Mesendoderm (in vitro differentiated cells): ENCODE measurements around the gene ODAD3.
A peak's percentile ranks its signal among the peaks of the same experiment; 100 is the strongest.

Source experiments
- DNase-seq: peaks from one replicate; pipeline ENCODE4 v3.0.0; 2013
- H2AK5ac ChIP-seq: 2 replicates; pipeline ENCODE4 v1.6.1; 2013; ENCODE audit warnings: low read length, inconsistent platforms
- H2BK120ac ChIP-seq: 2 replicates; pipeline ENCODE4 v1.6.1; 2013; ENCODE audit warnings: low read depth, mild to moderate bottlenecking, low read length, moderate library complexity, mixed read lengths
- H2BK15ac ChIP-seq: replicated peaks from 2 replicates; pipeline ENCODE4 v1.6.1; 2013; ENCODE audit warnings: low read depth, mild to moderate bottlenecking, moderate library complexity
- H2BK5ac ChIP-seq: 2 replicates; pipeline ENCODE4 v1.6.1; 2013; ENCODE audit warnings: low read length, inconsistent platforms
- H3K18ac ChIP-seq: 2 replicates; pipeline ENCODE4 v1.6.1; 2013; ENCODE audit warnings: mild to moderate bottlenecking, low read length, mixed read lengths
- H3K23ac ChIP-seq: one replicate; pipeline ENCODE4 v1.6.1; 2013; ENCODE audit warnings: low read length
- H3K27ac ChIP-seq: 2 replicates; pipeline ENCODE4 v1.5.1; 2013; ENCODE audit warnings: low read depth, mild to moderate bottlenecking, inconsistent platforms, low read length, moderate library complexity
- H3K27me3 ChIP-seq: 2 replicates; pipeline ENCODE4 v1.6.1; 2013; ENCODE audit warnings: low read length, control low read depth, mild to moderate bottlenecking, inconsistent platforms; ENCODE audit not compliant: insufficient read depth, poor library complexity
- H3K36me3 ChIP-seq: 2 replicates; pipeline ENCODE4 v1.6.1; 2013; ENCODE audit warnings: low read length, inconsistent platforms; ENCODE audit not compliant: control insufficient read depth, insufficient read depth
- H3K4ac ChIP-seq: one replicate; pipeline ENCODE4 v1.6.1; 2013; ENCODE audit warnings: low read depth, mild to moderate bottlenecking, low read length, moderate library complexity
- H3K4me1 ChIP-seq: 2 replicates; pipeline ENCODE4 v1.6.1; 2013; ENCODE audit warnings: low read depth, low read length, inconsistent platforms; ENCODE audit not compliant: control insufficient read depth
- H3K4me2 ChIP-seq: 2 replicates; pipeline ENCODE4 v1.6.1; 2013; ENCODE audit warnings: low read length
- H3K4me3 ChIP-seq: 2 replicates; pipeline ENCODE4 v1.5.1; 2013; ENCODE audit warnings: mild to moderate bottlenecking, low read length
- H3K56ac ChIP-seq: one replicate; pipeline ENCODE4 v1.6.1; 2013; ENCODE audit warnings: low read length
- H3K79me1 ChIP-seq: 2 replicates; pipeline ENCODE4 v1.6.1; 2013; ENCODE audit warnings: low read length, inconsistent platforms
- H3K79me2 ChIP-seq: 2 replicates; pipeline ENCODE4 v1.6.1; 2013; ENCODE audit warnings: mild to moderate bottlenecking, low read length; ENCODE audit not compliant: control insufficient read depth, insufficient read depth
- H3K9ac ChIP-seq: 2 replicates; pipeline ENCODE4 v1.6.1; 2013; ENCODE audit warnings: low read length, inconsistent platforms
- H4K5ac ChIP-seq: one replicate; pipeline ENCODE4 v1.6.1; 2013; ENCODE audit warnings: low read length
- H4K8ac ChIP-seq: one replicate; pipeline ENCODE4 v1.6.1; 2013; ENCODE audit warnings: low read depth, mild to moderate bottlenecking, control low read depth, low read length, moderate library complexity
- WGBS: extraction: QIAGEN DNeasy Blood & Tissue Kit; methylation state at CpG from one replicate; pipeline ENCODE4 v1.1.7; 2013; ENCODE audit warnings: low lambda C conversion rate, missing lambda C conversion rate; ENCODE audit not compliant: insufficient coverage; ENCODE audit errors: extremely low coverage; 5-methylcytosine and 5-hydroxymethylcytosine counted together

The ODAD3 gene

GRCh38 chr19:11423791-11424181 is 11.1 kb downstream of the ODAD3 start:
- H3K4me3 ChIP-seq = no peak overlapping the region
- no peaks in the 10 kb centered on the region for H3K79me2 ChIP-seq
- no peak overlapping the region for H3K27ac ChIP-seq
- no peak overlapping the region for H2BK120ac ChIP-seq
- H3K23ac ChIP-seq = no peak overlapping the region
- H3K27me3 ChIP-seq = peaks cover 3% of the 10 kb centered on the region
- no peak overlapping the region for H3K4ac ChIP-seq
- H3K79me1 ChIP-seq = no peaks in the 10 kb centered on the region
- H2BK15ac ChIP-seq = no peak overlapping the region
- no peak overlapping the region for H3K9ac ChIP-seq
- DNase-seq = no peak
- no peak overlapping the region for H3K56ac ChIP-seq
- no peak overlapping the region for H3K18ac ChIP-seq
- H4K5ac ChIP-seq = no peak overlapping the region
- no peak overlapping the region for H3K4me2 ChIP-seq
- no peak overlapping the region for H2AK5ac ChIP-seq
- H2BK5ac ChIP-seq = no peak overlapping the region
- no CpG with 5 or more reads among the region's 22 CpGs for WGBS
- H3K4me1 ChIP-seq = peaks cover 2% of the 10 kb centered on the region
- H3K36me3 ChIP-seq = no peaks in the 10 kb centered on the region
- no peak overlapping the region for H4K8ac ChIP-seq

- Histone ChIP-seq H3K18ac (no peak overlapping the region), H2BK15ac (no peak overlapping the region), H3K4me2 (no peak overlapping the region), H2BK5ac (no peak overlapping the region), H3K27me3 (peaks cover 3% of the 10 kb centered on the region), H3K79me2 (no peaks in the 10 kb centered on the region), H3K4me1 (peaks cover 2% of the 10 kb centered on the region), H3K27ac (no peak overlapping the region), H3K4me3 (no peak overlapping the region), H3K23ac (no peak overlapping the region), H3K36me3 (no peaks in the 10 kb centered on the region), H3K56ac (no peak overlapping the region), H4K8ac (no peak overlapping the region), H4K5ac (no peak overlapping the region), H2AK5ac (no peak overlapping the region), H3K79me1 (no peaks in the 10 kb centered on the region), H3K4ac (no peak overlapping the region), H3K9ac (no peak overlapping the region), H2BK120ac (no peak overlapping the region)
- WGBS = no CpG with 5 or more reads among the region's 27 CpGs
- no peak for DNase-seq
Observed at GRCh38 chr19:11423164-11423790, 11.6 kb downstream of the ODAD3 start.

- no peaks in the 10 kb centered on the region for H3K79me1 ChIP-seq
- no peaks in the 10 kb centered on the region for H3K79me2 ChIP-seq
- H3K4me3 ChIP-seq = peak overlapping the region; percentile 38
- H3K4ac ChIP-seq = no peak overlapping the region
- peak overlapping the region; percentile 70 for H3K4me2 ChIP-seq
- no CpG with 5 or more reads among the region's 56 CpGs for WGBS
- no peak overlapping the region for H4K8ac ChIP-seq
- H3K18ac ChIP-seq = no peak overlapping the region
- H3K36me3 ChIP-seq = no peaks in the 10 kb centered on the region
- H3K27me3 ChIP-seq = peaks cover 3% of the 10 kb centered on the region
- no peak overlapping the region for H4K5ac ChIP-seq
- peak overlapping the region; percentile 32 for H3K9ac ChIP-seq
- H2AK5ac ChIP-seq = no peak overlapping the region
- H2BK120ac ChIP-seq = no peak overlapping the region
- peak overlapping the region; percentile 40 for H3K56ac ChIP-seq
- peaks cover 2% of the 10 kb centered on the region for H3K4me1 ChIP-seq
- H2BK15ac ChIP-seq = no peak overlapping the region
- H2BK5ac ChIP-seq = no peak overlapping the region
- no peak overlapping the region for H3K27ac ChIP-seq
- no peak overlapping the region for H3K23ac ChIP-seq
- DNase-seq = peak; percentile 96
Observed at GRCh38 chr19:11422163-11423065, 12.5 kb downstream of the ODAD3 start.

GRCh38 chr19:11421371-11422098 is 13.4 kb downstream of the ODAD3 start:
- Histone ChIP-seq H3K27ac (no peak overlapping the region), H2BK5ac (no peak overlapping the region), H3K18ac (no peak overlapping the region), H3K4me3 (peak overlapping the region; percentile 38), H3K36me3 (no peaks in the 10 kb centered on the region), H2BK120ac (no peak overlapping the region), H3K4me2 (peak overlapping the region; percentile 77), H2BK15ac (no peak overlapping the region), H4K5ac (no peak overlapping the region), H3K9ac (peak overlapping the region; percentile 58), H2AK5ac (no peak overlapping the region), H3K23ac (no peak overlapping the region), H4K8ac (no peak overlapping the region), H3K4ac (no peak overlapping the region), H3K4me1 (peaks cover 2% of the 10 kb centered on the region), H3K79me1 (no peaks in the 10 kb centered on the region), H3K56ac (peak overlapping the region; percentile 77), H3K79me2 (no peaks in the 10 kb centered on the region), H3K27me3 (peaks cover 3% of the 10 kb centered on the region)
- peak; percentile 83 for DNase-seq
- no CpG with 5 or more reads among the region's 36 CpGs for WGBS

DNA sequence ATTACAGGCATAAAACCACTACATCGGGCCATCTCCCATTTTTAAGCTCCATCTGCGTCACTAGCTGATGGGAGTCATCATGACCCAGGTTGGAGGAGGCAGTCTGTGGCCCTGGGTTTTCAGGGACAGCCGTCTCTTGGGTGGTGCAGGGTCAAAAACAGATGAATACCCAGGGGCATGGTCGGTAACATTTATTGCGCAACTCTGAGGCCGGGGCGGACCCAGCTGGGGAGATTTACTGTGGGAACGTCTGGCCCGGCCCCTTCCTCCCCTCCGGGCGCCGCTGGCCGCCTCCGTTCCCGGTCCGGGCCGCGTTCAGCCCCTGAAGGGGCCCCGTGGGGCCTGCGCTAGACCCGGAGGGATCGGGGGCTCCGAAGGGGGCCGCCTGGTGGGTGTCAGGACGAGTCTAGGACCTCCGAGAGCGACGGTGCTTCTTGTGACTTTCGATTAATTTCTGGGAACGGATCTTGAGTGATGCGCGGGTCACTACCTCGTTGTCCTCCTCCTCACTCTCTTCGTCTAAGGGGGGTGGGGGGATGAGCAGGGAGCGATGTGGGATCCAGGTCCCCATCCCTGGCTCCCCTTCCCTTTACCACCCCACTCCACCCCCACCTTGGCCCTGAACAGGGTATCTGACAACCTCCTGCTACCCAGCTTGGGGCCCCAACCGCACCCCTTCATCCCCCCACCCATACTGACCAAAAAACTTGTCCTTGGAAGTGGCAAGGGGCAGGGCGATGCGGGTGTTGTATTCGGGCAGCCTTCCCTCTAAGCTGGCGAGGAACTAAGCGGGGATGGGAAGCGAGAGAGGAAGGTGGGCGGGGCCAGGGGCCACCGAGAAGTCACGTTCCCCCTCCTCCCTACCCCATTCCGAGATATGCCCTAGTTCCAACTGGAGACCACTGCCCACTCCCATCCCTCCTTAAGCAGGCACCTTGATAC is 14.2 kb downstream of the ODAD3 start:
- H3K4me1 ChIP-seq = peaks cover 2% of the 10 kb centered on the region
- peaks cover 3% of the 10 kb centered on the region for H3K27me3 ChIP-seq
- no peaks in the 10 kb centered on the region for H3K36me3 ChIP-seq
- no peak overlapping the region for H2BK120ac ChIP-seq
- no peak overlapping the region for H2BK15ac ChIP-seq
- H3K79me1 ChIP-seq = no peaks in the 10 kb centered on the region
- no peak overlapping the region for H3K18ac ChIP-seq
- no peak overlapping the region for H3K4ac ChIP-seq
- H3K27ac ChIP-seq = no peak overlapping the region
- no peak overlapping the region for H2AK5ac ChIP-seq
- peak overlapping the region; percentile 77 for H3K4me2 ChIP-seq
- no CpG with 5 or more reads among the region's 46 CpGs for WGBS
- H3K56ac ChIP-seq = peak overlapping the region; percentile 77
- H3K4me3 ChIP-seq = no peak overlapping the region
- no peak overlapping the region for H4K8ac ChIP-seq
- DNase-seq = peak; percentile 46
- peak overlapping the region; percentile 20 for H3K9ac ChIP-seq
- no peak overlapping the region for H2BK5ac ChIP-seq
- H3K23ac ChIP-seq = no peak overlapping the region
- H3K79me2 ChIP-seq = no peaks in the 10 kb centered on the region
- H4K5ac ChIP-seq = no peak overlapping the region
